Stimulated activated CD4-positive, alpha-beta T cell treated with anti-CD3 and anti-CD28 coated beads, Interleukin-12 subunit alpha, Interleukin-12 subunit beta, amount 100 ng/mL, for 4 hours (primary cell): ENCODE data around the gene GZMM.

Experiments
- DNase-seq: peaks from one replicate; pipeline ENCODE4 v3.0.0-alpha.2; 2020

GZMM gene

GRCh38 chr19:567296-567900 is 23.5 kb downstream of the GZMM start:
- no peak for DNase-seq

GRCh38 chr19:570251-570686 is 26.4 kb downstream of the GZMM start:
- DNase-seq, result no peak

- DNase-seq, result peak; percentile 31
Measured at GRCh38 chr19:570937-571565, 27.2 kb downstream of the GZMM start.

- DNase-seq, result no peak
Measured at GRCh38 chr19:571566-571974, 27.7 kb downstream of the GZMM start.

- peak; percentile 98 for DNase-seq
Measured at GRCh38 chr19:572140-572742, 28.4 kb downstream of the GZMM start, which contains the start of gene BSG. Gene BSG (plus strand): TSS chr19:572596. CDS start chr19:572635, 39 bp downstream.

GRCh38 chr19:572743-573518 is 29.1 kb downstream of the GZMM start:
- DNase-seq, result peak; percentile 15

GRCh38 chr19:573519-573825 is 29.6 kb downstream of the GZMM start:
- DNase-seq, result no peak

- DNase-seq, result no peak
Measured at GRCh38 chr19:574658-575526, 31.0 kb downstream of the GZMM start.

GRCh38 chr19:575527-576506 is 32.0 kb downstream of the GZMM start:
- DNase-seq, result no peak

- no peak for DNase-seq
Measured at GRCh38 chr19:576768-577438, 33.0 kb downstream of the GZMM start.

- DNase-seq, result no peak
Measured at GRCh38 chr19:577439-578392, 33.9 kb downstream of the GZMM start.

- no peak for DNase-seq
Measured at GRCh38 chr19:579111-579841, 35.4 kb downstream of the GZMM start.

GRCh38 chr19:579842-580155 is 35.9 kb downstream of the GZMM start:
- DNase-seq, result no peak

- DNase-seq, result no peak
Measured at GRCh38 chr19:580274-580835, 36.5 kb downstream of the GZMM start.

GRCh38 chr19:581399-582111 is 37.7 kb downstream of the GZMM start:
- DNase-seq, result no peak

GRCh38 chr19:582497-583197 is 38.8 kb downstream of the GZMM start:
- no peak for DNase-seq

GRCh38 chr19:583198-583967 is 39.5 kb downstream of the GZMM start:
- DNase-seq, result no peak
